NT2/D1 (cell line): Measurements from ENCODE around the gene DYSF.

Source experiments
- SUZ12 ChIP-seq: IDR thresholded peaks from 2 replicates; pipeline ENCODE4 v1.6.1; 2011; ENCODE audit not compliant: insufficient read length, insufficient read depth; ENCODE audit errors: extremely low read depth
- YY1 ChIP-seq: IDR thresholded peaks from 2 replicates; pipeline ENCODE4 v1.6.1; 2011; ENCODE audit not compliant: insufficient read length, insufficient read depth

- TF ChIP-seq YY1 (no peak), SUZ12 (no peak)
These were observed 117.6 kb downstream of the DYSF start for GRCh38 chr2:71570951-71571460.
